Neuronal stem cell (in vitro differentiated cells): Measurements from ENCODE around the gene SPC24.

ENCODE experiments used
- DNase-seq: peaks from one replicate; pipeline ENCODE4 v3.0.0-alpha.2; 2013; ENCODE audit warnings: low spot score
- H2AFZ ChIP-seq: one replicate; pipeline ENCODE4 v1.6.1; 2013; ENCODE audit warnings: mild to moderate bottlenecking, low read length, inconsistent platforms
- H2AK5ac ChIP-seq: 2 replicates; pipeline ENCODE4 v1.6.1; 2013; ENCODE audit warnings: low read depth, mild to moderate bottlenecking, inconsistent platforms, low read length, moderate library complexity, mixed read lengths
- H2BK120ac ChIP-seq: 2 replicates; pipeline ENCODE4 v1.6.1; 2013; ENCODE audit warnings: low read depth, mild to moderate bottlenecking, inconsistent platforms, low read length, moderate library complexity, mixed read lengths
- H2BK12ac ChIP-seq: one replicate; pipeline ENCODE4 v1.6.1; 2013; ENCODE audit warnings: low read length, inconsistent platforms
- H2BK15ac ChIP-seq: 2 replicates; pipeline ENCODE4 v1.6.1; 2013; ENCODE audit warnings: mild to moderate bottlenecking, low read length, inconsistent platforms, mixed read lengths
- H2BK5ac ChIP-seq: one replicate; pipeline ENCODE4 v1.6.1; 2013; ENCODE audit warnings: inconsistent platforms, mild to moderate bottlenecking, low read length, moderate library complexity
- H3K14ac ChIP-seq: one replicate; pipeline ENCODE4 v1.6.1; 2013; ENCODE audit warnings: low read length, inconsistent platforms
- H3K18ac ChIP-seq: 2 replicates; pipeline ENCODE4 v1.6.1; 2013; ENCODE audit warnings: low read length, inconsistent platforms
- H3K23ac ChIP-seq: 2 replicates; pipeline ENCODE4 v1.6.1; 2013; ENCODE audit warnings: low read depth, mild to moderate bottlenecking, mixed read lengths, low read length, inconsistent platforms; ENCODE audit not compliant: poor library complexity
- H3K27ac ChIP-seq: replicated peaks from 3 replicates; pipeline ENCODE4 v1.5.1; 2013; ENCODE audit warnings: low read length, inconsistent platforms
- H3K27me3 ChIP-seq, 3 experiments: 2 replicates each; pipeline ENCODE4 v1.6.1; 2013; ENCODE audit warnings: low read length in 3 of 3, mild to moderate bottlenecking in 2 of 3, inconsistent platforms in 1 of 3, low read depth in 1 of 3, mixed read lengths in 1 of 3, moderate library complexity in 1 of 3; ENCODE audit not compliant: control insufficient read depth in 3 of 3, insufficient read depth in 3 of 3
- H3K36me3 ChIP-seq, 2 donors: replicated peaks in 1 of 2; 2 replicates each; pipeline ENCODE4 v1.6.1; 2013; ENCODE audit warnings: low read length in 2 of 2; ENCODE audit not compliant: control insufficient read depth in 2 of 2, insufficient read depth in 2 of 2
- H3K4ac ChIP-seq: 2 replicates; pipeline ENCODE4 v1.6.1; 2013; ENCODE audit warnings: inconsistent platforms, mild to moderate bottlenecking, low read length, moderate library complexity
- H3K4me1 ChIP-seq, 2 donors: 1 replicate in 1 of 2; 2 replicates in 1 of 2; pipeline ENCODE4 v1.6.1; 2013; ENCODE audit warnings: low read length in 2 of 2, low read depth in 1 of 2; ENCODE audit not compliant: control insufficient read depth in 2 of 2, insufficient read depth in 1 of 2
- H3K4me2 ChIP-seq: one replicate; pipeline ENCODE4 v1.6.1; 2013; ENCODE audit warnings: mild to moderate bottlenecking, low read length, inconsistent platforms; ENCODE audit not compliant: insufficient read depth, poor library complexity, severe bottlenecking
- H3K4me3 ChIP-seq, 2 donors: 2 replicates each; pipeline ENCODE4 v1.5.1; 2013; ENCODE audit warnings: low read length in 2 of 2, mild to moderate bottlenecking in 2 of 2, inconsistent platforms in 1 of 2, moderate library complexity in 1 of 2
- H3K79me1 ChIP-seq: one replicate; pipeline ENCODE4 v1.6.1; 2013; ENCODE audit warnings: low read depth, mild to moderate bottlenecking, inconsistent platforms, low read length, moderate library complexity
- H3K9ac ChIP-seq: one replicate; pipeline ENCODE4 v1.6.1; 2013; ENCODE audit warnings: mild to moderate bottlenecking, low read depth, low read length, inconsistent platforms; ENCODE audit not compliant: poor library complexity
- H3K9me3 ChIP-seq, 2 donors: replicated peaks in 1 of 2; 2 replicates each; pipeline versions ENCODE3 to v1.6.1; 2013; ENCODE audit warnings: low read length in 2 of 2, mild to moderate bottlenecking in 2 of 2, inconsistent platforms in 1 of 2, low read depth in 1 of 2, mixed read lengths in 1 of 2, moderate library complexity in 1 of 2; ENCODE audit not compliant: control insufficient read depth in 2 of 2, insufficient read depth in 1 of 2
- H4K8ac ChIP-seq: one replicate; pipeline ENCODE4 v1.6.1; 2013; ENCODE audit warnings: low read depth, mild to moderate bottlenecking, inconsistent platforms, low read length, moderate library complexity
- H4K91ac ChIP-seq: one replicate; pipeline ENCODE4 v1.6.1; 2013; ENCODE audit warnings: low read length, low read depth, mild to moderate bottlenecking, inconsistent platforms; ENCODE audit not compliant: poor library complexity
- WGBS, 2 donors: extraction: QIAGEN DNeasy Blood & Tissue Kit; methylation state at CpG; one replicate each; pipeline ENCODE4 v1.1.7; 2013; ENCODE audit warnings: missing lambda C conversion rate in 2 of 2, mixed read lengths in 1 of 2; ENCODE audit not compliant: insufficient read length in 2 of 2, insufficient replicate concordance in 1 of 2; ENCODE audit errors: extremely low coverage in 2 of 2; 5-methylcytosine and 5-hydroxymethylcytosine counted together

SPC24 gene

GRCh38 chr19:11136400-11137101, 19.0 kb downstream of the SPC24 start:
- DNase-seq, result no peak
- Histone ChIP-seq H3K18ac (no peak overlapping the region), H3K4me2 (no peak overlapping the region), H3K4me3 (no peak overlapping the region), H2AFZ (no peak overlapping the region), H2BK5ac (no peak overlapping the region), H4K8ac (no peak overlapping the region), H3K14ac (no peak overlapping the region), H4K91ac (no peak overlapping the region), H3K9ac (no peak overlapping the region), H3K79me1 (no peaks in the 10 kb centered on the region), H3K36me3 (peaks cover 14 to 22% of the 10 kb centered on the region in 2 donors), H2AK5ac (peak overlapping the region; percentile 24), H2BK15ac (no peak overlapping the region), H2BK12ac (no peak overlapping the region), H3K4ac (no peak overlapping the region), H2BK120ac (no peak overlapping the region), H3K4me1 (peaks cover 15 to 16% of the 10 kb centered on the region in 2 donors), H3K23ac (no peak overlapping the region), H3K27ac (no peak overlapping the region), H3K27me3 (no peaks in the 10 kb centered on the region), H3K9me3 (peaks cover 0 to 2% of the 10 kb centered on the region in 2 donors)
- no CpG with 5 or more reads among the region's 14 CpGs for WGBS, 2 donors

GRCh38 chr19:11131471-11131870, 24.1 kb downstream of the SPC24 start:
- Histone ChIP-seq H3K36me3 (peaks cover 54 to 73% of the 10 kb centered on the region in 2 donors), H2BK5ac (no peak overlapping the region), H3K4me2 (no peak overlapping the region), H3K4me1 (no peaks in the 10 kb centered on the region), H3K27ac (no peak overlapping the region), H3K23ac (no peak overlapping the region), H2AFZ (no peak overlapping the region), H3K27me3 (no peaks in the 10 kb centered on the region), H3K9ac (no peak overlapping the region), H3K4ac (no peak overlapping the region), H2BK12ac (no peak overlapping the region), H4K91ac (no peak overlapping the region), H4K8ac (no peak overlapping the region), H2BK15ac (no peak overlapping the region), H3K14ac (no peak overlapping the region), H3K79me1 (no peaks in the 10 kb centered on the region), H3K4me3 (no peak overlapping the region), H2BK120ac (no peak overlapping the region), H2AK5ac (no peak overlapping the region), H3K18ac (no peak overlapping the region), H3K9me3 (peaks cover 0 to 4% of the 10 kb centered on the region in 2 donors)
- WGBS, 2 donors, result no CpG with 5 or more reads among the region's 7 CpGs
- DNase-seq, result no peak

GRCh38 chr19:11130824-11131455, 24.6 kb downstream of the SPC24 start:
- H3K9ac ChIP-seq, result no peak overlapping the region
- H4K8ac ChIP-seq, result no peak overlapping the region
- DNase-seq, result no peak
- H3K4me1 ChIP-seq, result no peaks in the 10 kb centered on the region
- H3K23ac ChIP-seq, result no peak overlapping the region
- no peak overlapping the region for H2AFZ ChIP-seq
- peaks cover 0 to 4% of the 10 kb centered on the region in 2 donors for H3K9me3 ChIP-seq
- WGBS, 2 donors, result no CpG with 5 or more reads among the region's 19 CpGs
- H3K4me3 ChIP-seq, result no peak overlapping the region
- H3K27ac ChIP-seq, result no peak overlapping the region
- H3K14ac ChIP-seq, result no peak overlapping the region
- no peaks in the 10 kb centered on the region for H3K79me1 ChIP-seq
- H2AK5ac ChIP-seq, result no peak overlapping the region
- H3K4ac ChIP-seq, result no peak overlapping the region
- H4K91ac ChIP-seq, result no peak overlapping the region
- no peak overlapping the region for H3K4me2 ChIP-seq
- no peaks in the 10 kb centered on the region for H3K27me3 ChIP-seq
- peaks cover 57 to 78% of the 10 kb centered on the region in 2 donors for H3K36me3 ChIP-seq
- no peak overlapping the region for H3K18ac ChIP-seq
- H2BK120ac ChIP-seq, result no peak overlapping the region
- H2BK12ac ChIP-seq, result no peak overlapping the region
- no peak overlapping the region for H2BK5ac ChIP-seq
- no peak overlapping the region for H2BK15ac ChIP-seq

GRCh38 chr19:11127905-11128304, 27.7 kb downstream of the SPC24 start:
- H3K18ac ChIP-seq, result no peak overlapping the region
- no peak overlapping the region for H2BK5ac ChIP-seq
- peaks cover 0 to 2% of the 10 kb centered on the region in 2 donors for H3K9me3 ChIP-seq
- no peak overlapping the region for H4K91ac ChIP-seq
- no peak overlapping the region for H2BK12ac ChIP-seq
- no peak overlapping the region for H3K27ac ChIP-seq
- no peak overlapping the region for H2AK5ac ChIP-seq
- no peak overlapping the region for H2BK15ac ChIP-seq
- H3K4me3 ChIP-seq, result no peak overlapping the region
- no peak overlapping the region for H3K9ac ChIP-seq
- H3K4me1 ChIP-seq, result no peaks in the 10 kb centered on the region
- H4K8ac ChIP-seq, result no peak overlapping the region
- no peaks in the 10 kb centered on the region for H3K79me1 ChIP-seq
- H3K4me2 ChIP-seq, result no peak overlapping the region
- no CpG with 5 or more reads among the region's 15 CpGs for WGBS, 2 donors
- peaks cover 71 to 99% of the 10 kb centered on the region in 2 donors for H3K36me3 ChIP-seq
- H2AFZ ChIP-seq, result no peak overlapping the region
- no peak overlapping the region for H3K4ac ChIP-seq
- H3K14ac ChIP-seq, result no peak overlapping the region
- H3K23ac ChIP-seq, result no peak overlapping the region
- no peaks in the 10 kb centered on the region for H3K27me3 ChIP-seq
- H2BK120ac ChIP-seq, result no peak overlapping the region
- DNase-seq, result no peak
